ENCODE measurements around the gene COX10.

- TF ChIP-seq YY1 (IDR thresholded peaks at IDR 0.05; ENCODE audit: insufficient read depth, insufficient read length) (no peak), ZNF274 (IDR thresholded peaks at IDR 0.05; ENCODE audit: low read depth, low read length) (no peak), SUZ12 (IDR thresholded peaks at IDR 0.05; ENCODE audit: extremely low read depth, insufficient read depth, insufficient read length) (no peak)
Measured at GRCh38 chr17:14116263-14117024, 47.1 kb downstream of the COX10 start.

All from NT2/D1 (cell line).